A549 (cell line): Measurements from ENCODE around the gene AFG3L2.

ENCODE experiments used
- CTCF ChIP-seq: fragments of >200 bp; sonication (Bioruptor Twin); formaldehyde crosslinking; IDR thresholded peaks from 3 replicates; pipeline ENCODE4 v1.5.1; 2016
- E2F6 ChIP-seq: IDR thresholded peaks from 2 replicates; pipeline ENCODE4 v1.6.1; 2012; ENCODE audit warnings: low read depth, borderline replicate concordance
- ELK1 ChIP-seq: fragments of 150-350 bp; IDR thresholded peaks from 2 replicates; pipeline ENCODE4 v1.6.1; 2014; ENCODE audit warnings: low read depth, mild to moderate bottlenecking, low read length
- EP300 ChIP-seq, 2 experiments: fragments of >200 bp; sonication (Bioruptor Twin); formaldehyde crosslinking; IDR thresholded peaks; 2 replicates in 1 of 2; 3 replicates in 1 of 2; pipeline ENCODE4 v1.6.1; 2016 to 2017
- MAX ChIP-seq: IDR thresholded peaks from 2 replicates; pipeline ENCODE4 v1.6.1; 2012
- MYC ChIP-seq: IDR thresholded peaks from 2 replicates; pipeline ENCODE4 v1.6.1; 2012; ENCODE audit warnings: mild to moderate bottlenecking, inconsistent platforms, low read length, improper control_type of control experiment, borderline replicate concordance
- POLR2A ChIP-seq: IDR thresholded peaks from 2 replicates; pipeline ENCODE4 v1.6.1; 2012; ENCODE audit warnings: mild to moderate bottlenecking, low read length
- POLR2AphosphoS2 ChIP-seq: conservative IDR thresholded peaks from 2 replicates; pipeline ENCODE4 v1.6.1; 2012; ENCODE audit warnings: low read length, improper control_type of control experiment, inconsistent platforms
- TP53 ChIP-seq: fragments of 250-450 bp; sonication (Bioruptor Pico); IDR thresholded peaks from 2 replicates; pipeline ENCODE4 v1.5.0; 2021; ENCODE audit warnings: mild to moderate bottlenecking, moderate library complexity

- TF ChIP-seq EP300 (IDR thresholded peaks at IDR 0.05), result no peak
- no peak for TF ChIP-seq CTCF
- no peak for TF ChIP-seq ELK1
- no peak for TF ChIP-seq POLR2A
- TF ChIP-seq MYC, result no peak
- TF ChIP-seq E2F6, result no peak
- no peak for TF ChIP-seq POLR2AphosphoS2
- TF ChIP-seq TP53 (CRISPR knock-in tag), result no peak
- TF ChIP-seq MAX, result no peak
Measured at GRCh38 chr18:12318857-12319256, 58.2 kb downstream of the AFG3L2 start.
